NB4 (cell line): Measurements from ENCODE around the gene AGAP1.

Source experiments
- DNase-seq: peaks from one replicate; pipeline ENCODE4 v3.0.0; 2010; ENCODE audit warnings: low read depth
- H3K4me3 ChIP-seq: one replicate; pipeline ENCODE4 v1.5.1; 2011; ENCODE audit warnings: mild to moderate bottlenecking, low read depth, low read length, moderate library complexity
- CTCF ChIP-seq: IDR thresholded peaks from one replicate; pipeline ENCODE4 v1.5.1; 2012; ENCODE audit warnings: low read depth, low read length
- MAX ChIP-seq: IDR thresholded peaks from 2 replicates; pipeline ENCODE4 v1.6.1; 2011; ENCODE audit warnings: low read depth, low read length
- MYC ChIP-seq: IDR thresholded peaks from 2 replicates; pipeline ENCODE4 v1.6.1; 2011; ENCODE audit warnings: low read depth, low read length
- POLR2A ChIP-seq: IDR thresholded peaks from 2 replicates; pipeline ENCODE4 v1.6.1; 2011; ENCODE audit warnings: mild to moderate bottlenecking; ENCODE audit not compliant: insufficient read length; ENCODE audit errors: extremely low read depth

The AGAP1 gene

GRCh38 chr2:235551965-235552364 lies 58.1 kb downstream of the AGAP1 start:
- TF ChIP-seq MYC: no peak
- TF ChIP-seq POLR2A: no peak
- peak; percentile 72 for TF ChIP-seq CTCF
- no peak for TF ChIP-seq MAX
- DNase-seq: peak; percentile 76
- no peak overlapping the region for H3K4me3 ChIP-seq

DNA sequence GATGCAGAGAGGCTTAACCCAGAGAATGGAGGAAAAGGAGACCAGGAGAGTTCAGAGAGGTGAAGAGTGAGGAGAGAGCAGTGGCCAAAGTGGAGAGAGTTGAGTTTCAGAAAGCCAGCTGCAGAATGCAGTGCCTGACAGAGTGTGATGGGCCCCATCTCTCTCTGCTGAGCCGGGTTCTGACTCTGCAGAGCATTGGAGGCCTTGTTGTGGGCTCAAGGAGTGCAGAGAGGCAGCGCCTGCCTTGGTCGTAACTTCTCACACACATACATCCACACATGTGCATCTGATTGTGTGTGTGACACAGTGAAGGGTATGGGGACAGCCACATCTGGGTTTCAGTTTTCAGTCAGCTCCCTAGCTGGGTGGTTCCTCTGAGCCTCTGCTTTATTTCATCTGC lies 58.8 kb downstream of the AGAP1 start:
- no peak for DNase-seq
- no peak overlapping the region for H3K4me3 ChIP-seq
- TF ChIP-seq CTCF (no peak), MAX (no peak), POLR2A (no peak), MYC (no peak)

GRCh38 chr2:235553291-235553690 lies 59.4 kb downstream of the AGAP1 start:
- TF ChIP-seq CTCF (no peak), MAX (no peak), POLR2A (no peak), MYC (no peak)
- no peak for DNase-seq
- no peak overlapping the region for H3K4me3 ChIP-seq

DNA sequence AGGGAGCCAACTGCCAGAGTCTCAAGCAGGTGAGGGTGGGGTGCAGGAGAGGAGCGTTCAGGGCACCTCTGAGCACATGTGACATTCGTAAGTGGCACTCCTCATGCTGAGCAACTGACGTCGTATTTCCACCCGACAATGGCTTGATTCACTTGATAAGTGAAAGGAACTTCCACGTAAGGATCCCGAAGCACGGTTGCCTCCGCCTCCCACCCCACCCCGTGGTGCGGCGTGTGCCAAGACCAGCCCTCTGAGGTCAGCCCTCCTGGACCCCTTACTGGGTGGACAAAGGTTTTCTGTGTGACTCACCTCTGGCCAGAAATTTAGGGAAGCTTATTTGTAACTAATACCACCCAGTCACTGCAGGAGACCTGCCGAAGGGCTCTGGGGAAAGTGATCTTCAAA lies 59.9 kb downstream of the AGAP1 start:
- no peak overlapping the region for H3K4me3 ChIP-seq
- TF ChIP-seq CTCF: no peak
- TF ChIP-seq MAX: no peak
- no peak for TF ChIP-seq MYC
- no peak for TF ChIP-seq POLR2A
- DNase-seq: peak; percentile 14

- DNase-seq: no peak
- H3K4me3 ChIP-seq: no peak overlapping the region
- TF ChIP-seq MYC (no peak), MAX (no peak), CTCF (no peak), POLR2A (no peak)
Observed at GRCh38 chr2:235554385-235554784, 60.5 kb downstream of the AGAP1 start.

- DNase-seq: no peak
- H3K4me3 ChIP-seq: no peak overlapping the region
- TF ChIP-seq MAX (no peak), CTCF (no peak), MYC (no peak), POLR2A (no peak)
Observed at GRCh38 chr2:235554936-235555335, 61.1 kb downstream of the AGAP1 start.
